GM18507 (cell line): ENCODE measurements around the gene MYRIP.
"Not testable (repeated sequence)": the region's sequence is repeated elsewhere in the genome, so short reads cannot be mapped to it uniquely, and the experiment has no call there.

Experiments
- DNase-seq: peaks from one replicate; pipeline ENCODE4 v3.0.0; 2011; ENCODE audit warnings: low read depth; ENCODE audit not compliant: insufficient read length; ENCODE audit errors: extremely low spot score
- FAIRE-seq: peaks from 2 replicates; lab custom pipeline; 2011; peaks lifted over from hg19 to GRCh38; lab: Jason Lieb, UNC

MYRIP gene

DNA sequence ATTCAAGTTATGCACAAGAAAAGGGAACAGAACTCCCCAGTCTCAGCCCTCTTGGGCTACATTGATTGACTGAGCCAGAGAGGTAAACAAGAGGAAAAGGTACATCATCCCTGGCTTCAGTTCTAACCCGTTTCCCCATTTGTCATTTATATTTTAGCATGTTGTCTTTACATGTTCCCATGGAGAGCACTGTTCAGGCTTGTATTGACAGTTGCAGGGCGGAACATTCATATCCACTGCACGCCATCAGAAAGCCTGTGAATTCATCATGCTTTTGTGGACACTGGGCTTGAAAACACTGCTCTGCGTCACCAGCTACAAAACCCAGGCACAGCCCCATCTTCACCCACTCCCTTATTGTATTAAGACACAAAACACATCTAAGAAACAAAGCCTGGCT lies 259.2 kb downstream of the MYRIP start:
- FAIRE-seq = no peak
- no peak for DNase-seq

DNA sequence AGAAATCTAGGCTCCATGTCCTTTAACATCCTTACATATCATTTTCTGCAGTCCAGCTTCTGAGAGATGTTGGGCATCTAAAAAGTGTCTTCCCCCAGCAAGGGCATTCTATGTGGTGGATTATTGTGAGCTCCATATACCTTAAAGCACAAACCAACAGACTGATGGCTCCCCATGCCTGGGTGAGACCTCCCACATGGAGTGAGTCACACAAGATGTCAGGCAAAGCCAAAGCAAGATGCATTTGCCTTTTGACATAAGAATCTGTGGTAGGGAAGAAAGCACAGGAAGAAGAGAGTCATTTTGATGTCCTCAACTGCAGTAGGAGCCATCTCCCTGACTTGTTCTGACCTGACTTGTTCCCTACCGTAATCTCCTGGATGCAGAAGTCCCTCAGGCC lies 261.4 kb downstream of the MYRIP start:
- FAIRE-seq (no peak), DNase-seq (no peak)

DNA sequence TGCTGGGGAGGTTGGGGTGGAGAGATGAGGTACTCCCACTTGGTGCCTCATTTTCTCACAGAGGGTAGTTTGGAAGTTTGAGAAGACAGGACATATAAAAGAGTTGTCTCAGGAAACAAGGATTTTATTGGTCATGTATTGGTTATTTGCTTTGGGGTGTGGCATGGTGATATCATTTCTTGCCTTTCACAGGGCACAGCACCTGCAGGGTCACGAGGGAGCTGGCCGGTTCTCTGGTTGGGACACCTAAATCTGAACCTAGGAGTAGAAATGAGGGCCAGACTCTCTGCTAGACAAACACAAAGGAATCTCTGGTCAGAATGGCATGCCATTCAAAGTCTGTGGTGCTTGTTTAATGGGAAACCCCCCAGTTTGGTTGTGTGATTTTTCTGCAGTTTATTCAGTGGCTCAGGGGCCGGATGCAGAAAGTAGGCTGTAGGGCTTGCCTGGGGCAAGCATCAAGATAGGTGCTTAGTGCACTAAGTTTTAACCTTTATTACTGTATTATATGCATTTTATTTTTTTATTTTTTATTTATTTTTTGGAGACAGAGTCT lies 262.4 kb downstream of the MYRIP start:
- FAIRE-seq = no peak

DNA sequence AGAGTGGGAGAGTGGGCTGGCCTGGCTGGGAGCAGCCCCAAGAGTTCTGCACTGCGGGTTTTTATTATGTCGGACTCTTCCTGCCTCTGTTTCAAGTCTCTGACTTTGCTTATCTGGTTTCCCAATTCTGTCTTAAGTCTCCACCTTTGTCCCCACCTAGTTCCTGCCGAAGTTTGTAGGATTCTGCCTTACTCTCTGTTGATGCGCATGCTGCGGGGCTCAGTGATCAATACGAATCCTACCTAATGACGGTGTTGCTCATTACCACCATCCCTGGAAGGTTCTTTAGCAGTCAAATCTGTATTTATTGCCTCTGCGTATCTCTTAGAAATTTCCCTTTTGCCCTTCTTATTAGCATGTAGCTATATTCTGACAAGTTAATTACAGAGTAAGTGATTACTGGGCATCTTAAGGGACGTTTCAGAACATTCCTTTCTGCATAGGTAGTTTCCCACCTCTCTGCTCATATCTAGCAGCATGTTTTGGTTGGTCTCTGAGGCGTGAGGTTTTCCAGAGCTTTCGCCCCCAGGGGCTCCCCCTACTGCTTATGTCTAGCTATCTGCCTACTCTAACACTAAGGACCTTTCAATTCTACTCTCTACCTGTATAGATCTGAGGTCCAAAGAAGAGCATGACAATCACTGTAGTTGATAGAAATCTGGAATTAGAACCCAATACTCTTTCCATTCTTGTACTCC lies 264.1 kb downstream of the MYRIP start:
- FAIRE-seq (no peak), DNase-seq (no peak)

More for the DNA sequence above, 262.4 kb downstream of the MYRIP start:
- DNase-seq = no peak

DNA sequence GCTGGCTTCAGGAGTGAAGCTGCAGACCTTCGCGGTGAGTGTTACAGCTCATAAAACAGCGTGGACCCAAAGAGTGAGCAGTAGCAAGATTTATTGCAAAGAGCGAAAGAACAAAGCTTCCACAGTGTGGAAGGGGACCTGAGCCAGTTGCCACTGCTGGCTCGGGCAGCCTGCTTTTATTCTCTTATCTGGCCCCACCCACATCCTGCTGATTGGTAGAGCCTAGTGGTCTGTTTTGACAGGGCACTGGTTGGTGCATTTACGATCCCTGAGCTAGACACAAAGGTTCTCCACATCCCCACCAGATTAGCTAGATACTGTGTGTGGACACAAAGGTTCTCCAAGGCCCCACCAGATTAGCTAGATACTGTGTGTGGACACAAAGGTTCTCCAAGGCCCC lies 267.7 kb downstream of the MYRIP start:
- FAIRE-seq, DNase-seq: not testable (repeated sequence)

DNA sequence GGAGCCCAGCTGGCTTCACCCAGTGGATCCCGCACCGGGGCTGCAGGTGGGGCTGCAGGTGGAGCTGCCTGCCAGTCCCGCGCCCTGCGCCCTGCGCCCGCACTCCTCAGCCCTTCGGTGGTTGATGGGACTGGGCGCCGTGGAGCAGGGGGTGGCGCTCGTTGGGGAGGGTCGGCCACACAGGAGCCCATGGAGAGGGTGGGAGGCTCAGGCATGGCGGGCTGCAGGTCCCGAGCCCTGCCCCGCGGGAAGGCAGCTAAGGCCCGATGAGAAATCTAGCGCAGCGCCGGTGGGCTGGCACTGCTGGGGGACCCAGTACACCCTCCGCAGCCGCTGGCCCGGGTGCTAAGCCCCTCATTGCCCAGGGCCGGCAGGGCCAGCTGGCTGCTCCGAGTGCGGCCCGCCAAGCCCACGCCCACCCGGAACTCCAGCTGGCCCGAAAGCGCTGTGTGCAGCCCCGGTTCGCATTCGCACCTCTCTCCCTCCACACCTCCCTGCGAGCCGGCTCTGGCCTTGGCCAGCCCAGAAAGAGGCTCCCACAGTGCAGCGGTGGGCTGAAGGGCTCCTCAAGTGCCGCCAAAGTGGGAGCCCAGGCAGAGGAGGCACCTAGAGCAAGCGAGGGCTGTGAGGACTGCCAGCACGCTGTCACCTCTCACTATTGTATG lies 268.6 kb downstream of the MYRIP start:
- DNase-seq, FAIRE-seq: not testable (repeated sequence)

DNA sequence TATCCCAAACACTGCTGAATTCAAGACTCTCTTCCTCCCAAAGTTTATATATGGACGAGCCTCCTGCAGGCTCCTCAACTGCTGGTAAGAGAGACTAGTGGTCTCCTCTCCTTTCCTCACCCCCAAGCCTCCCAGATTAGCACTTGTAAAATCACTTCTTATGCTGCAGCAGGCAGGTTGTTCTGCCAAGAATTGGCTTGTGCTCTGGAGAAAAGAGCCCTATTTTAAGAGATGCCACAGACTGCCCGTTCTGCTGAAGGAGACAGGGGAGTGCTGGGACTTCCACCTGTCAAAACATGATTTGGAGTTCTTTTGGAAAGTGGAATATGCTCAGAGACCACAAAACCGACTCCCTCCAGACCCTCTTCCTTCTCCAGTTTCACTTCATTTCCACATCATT lies 269.2 kb downstream of the MYRIP start:
- no peak for FAIRE-seq

DNA sequence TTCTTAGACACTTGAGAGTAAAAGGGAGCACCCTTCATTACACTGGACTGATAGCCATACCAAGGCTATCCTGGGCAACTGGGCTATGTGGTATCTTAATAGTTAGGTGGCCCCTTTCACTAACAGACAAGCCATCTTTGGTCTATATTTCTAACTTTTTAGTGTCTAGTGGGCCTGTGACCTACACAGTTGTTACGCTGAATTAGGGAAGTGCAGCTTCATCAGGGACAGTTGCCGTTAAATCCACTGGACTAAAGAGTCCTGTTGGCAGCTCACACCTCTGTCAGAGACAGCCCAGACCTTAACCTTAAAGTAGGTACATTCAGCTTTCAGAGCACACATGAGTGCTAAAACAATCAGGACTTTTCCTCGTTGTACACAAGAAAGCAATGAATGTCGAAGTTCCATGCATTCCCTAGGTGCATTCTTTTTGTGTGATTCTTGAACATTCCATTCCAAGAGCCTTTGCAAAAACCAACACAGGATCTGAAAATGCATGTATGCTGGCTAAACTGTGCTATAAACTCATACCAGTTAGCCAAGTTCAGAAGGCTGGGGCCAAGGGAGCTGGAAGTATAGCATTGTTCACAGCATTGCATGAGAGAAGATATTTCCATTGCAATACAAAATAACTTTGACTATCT lies 269.9 kb downstream of the MYRIP start:
- DNase-seq (no peak), FAIRE-seq (no peak)

More for the DNA sequence above, 269.2 kb downstream of the MYRIP start:
- DNase-seq = no peak

DNA sequence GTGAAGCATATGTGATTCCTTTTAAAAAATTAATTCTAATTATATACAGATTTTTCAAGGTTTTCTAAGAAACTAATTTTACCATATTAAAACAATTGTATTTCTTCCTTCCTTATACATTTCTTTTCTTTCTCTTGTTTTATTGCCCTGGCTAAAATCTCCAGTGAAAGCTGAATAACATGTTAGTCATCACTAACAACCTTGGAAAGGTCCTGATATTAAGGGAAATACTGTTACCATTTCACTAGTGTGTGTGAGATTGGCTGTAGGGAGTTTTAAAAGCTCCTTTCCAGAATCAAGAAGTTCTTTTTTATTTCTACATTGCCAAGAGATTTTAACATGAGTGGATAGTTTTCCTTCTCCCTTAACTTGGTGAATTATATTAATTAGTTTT lies 270.4 kb downstream of the MYRIP start:
- no peak for DNase-seq
- FAIRE-seq = no peak

DNA sequence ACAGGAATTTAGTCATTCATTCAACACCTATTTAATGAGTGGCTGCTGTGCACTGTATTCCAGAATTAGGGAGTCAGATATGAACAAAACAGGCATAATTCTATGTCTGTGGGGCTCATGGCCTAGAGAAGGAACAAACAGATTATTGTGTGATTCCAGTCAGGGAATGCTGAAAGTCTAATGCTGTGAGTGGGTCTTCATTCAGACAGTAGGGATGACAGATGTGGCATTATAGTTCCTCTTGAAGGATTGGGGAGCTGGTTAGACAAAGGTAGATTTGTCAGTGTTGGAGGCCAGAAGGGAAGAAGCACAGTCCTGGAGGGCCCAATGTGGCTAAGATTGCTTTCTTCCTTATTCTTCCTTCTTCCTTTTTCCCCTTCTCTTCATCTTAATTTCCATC lies 273.7 kb downstream of the MYRIP start:
- no peak for DNase-seq
- FAIRE-seq = no peak

DNA sequence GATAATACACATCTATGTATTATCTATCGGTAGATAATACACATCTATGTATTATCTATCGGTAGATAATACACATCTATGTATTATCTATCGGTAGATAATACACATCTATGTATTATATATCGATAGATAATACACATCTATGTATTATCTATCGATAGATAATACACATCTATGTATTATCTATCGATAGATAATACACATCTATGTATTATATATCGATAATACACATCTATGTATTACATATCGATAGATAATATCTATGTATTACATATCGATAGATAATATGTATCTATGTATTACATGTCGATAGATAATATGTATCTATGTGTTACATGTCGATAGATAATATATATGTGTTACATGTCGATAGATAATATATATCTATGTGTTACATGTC lies 275.0 kb downstream of the MYRIP start:
- not testable (repeated sequence) for DNase-seq, FAIRE-seq

DNA sequence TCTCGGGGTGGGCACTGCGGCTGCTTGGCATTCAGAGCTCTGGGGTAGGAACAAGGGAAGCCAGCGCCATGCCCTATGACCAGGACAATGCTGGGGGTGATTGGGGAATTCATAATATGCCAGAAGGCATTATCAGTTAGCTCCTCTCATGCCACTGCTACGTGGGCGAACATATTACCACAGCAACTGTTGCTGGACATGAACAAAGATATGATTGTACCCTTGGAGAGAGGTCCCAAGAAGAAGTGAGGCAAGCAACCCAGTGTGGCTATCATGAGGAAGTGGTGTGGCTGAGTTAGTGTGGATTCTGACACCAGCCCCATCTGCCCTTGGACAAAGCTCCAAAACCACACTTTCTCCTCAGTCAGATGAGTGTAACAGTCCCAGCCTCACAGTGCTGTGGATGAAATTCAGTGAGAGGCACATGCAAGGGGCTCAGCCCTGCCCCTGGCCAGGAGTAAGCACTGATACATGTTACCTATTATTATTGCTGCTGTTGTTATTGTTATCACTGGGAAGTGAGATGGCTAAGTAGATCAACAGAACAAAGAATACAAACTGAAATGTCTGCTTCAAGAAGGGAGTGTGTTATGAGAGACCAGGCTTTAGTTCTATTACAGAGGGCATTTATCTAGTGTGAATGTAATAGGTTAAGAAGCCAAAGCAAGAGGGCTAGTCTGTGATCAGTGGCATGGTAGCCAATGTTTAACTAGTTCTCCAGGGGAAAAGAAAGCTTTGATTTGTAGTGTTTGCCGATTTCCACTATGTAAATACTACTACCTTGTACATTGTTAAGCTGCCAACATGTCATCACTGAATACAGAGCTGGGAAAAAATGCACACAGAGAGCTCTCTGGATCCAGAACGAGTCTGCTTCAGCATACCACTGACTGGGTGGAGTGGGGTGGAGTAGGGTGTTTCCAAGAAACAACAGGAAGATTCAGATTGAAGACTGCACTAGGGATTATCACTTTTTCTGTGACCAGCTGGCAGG lies 277.8 kb downstream of the MYRIP start:
- DNase-seq (no peak), FAIRE-seq (no peak)

DNA sequence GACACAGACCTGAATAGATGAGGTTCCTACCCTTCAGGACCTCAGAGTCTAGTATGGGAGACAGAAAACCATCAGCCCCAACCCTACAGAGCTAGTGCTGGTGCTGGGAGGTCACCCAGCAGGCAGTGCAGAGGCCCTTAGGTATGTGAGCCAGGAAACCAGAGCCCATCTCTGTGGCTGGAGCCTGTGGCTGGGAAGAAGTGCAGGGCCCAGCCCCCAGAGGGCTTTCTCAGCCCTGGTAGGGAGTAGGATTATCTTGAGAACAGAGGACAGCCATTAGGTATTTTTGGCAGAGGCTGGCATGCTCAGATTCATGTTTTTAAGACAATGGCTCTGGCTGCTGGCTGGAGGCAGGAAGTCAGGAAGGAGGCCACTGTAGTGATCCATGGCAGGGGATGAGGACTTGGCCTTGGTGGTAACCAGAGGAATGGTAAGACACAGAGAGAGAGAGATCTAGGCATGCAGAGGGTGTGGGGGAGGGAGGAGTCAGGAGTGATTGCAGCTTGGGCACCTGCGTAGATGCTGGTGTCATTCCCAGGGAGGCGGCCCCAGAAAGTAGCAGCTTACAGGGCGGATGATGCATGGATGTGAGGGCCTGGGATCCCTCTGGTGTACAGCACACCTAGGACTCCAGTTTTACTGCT lies 279.2 kb downstream of the MYRIP start:
- no peak for FAIRE-seq

DNA sequence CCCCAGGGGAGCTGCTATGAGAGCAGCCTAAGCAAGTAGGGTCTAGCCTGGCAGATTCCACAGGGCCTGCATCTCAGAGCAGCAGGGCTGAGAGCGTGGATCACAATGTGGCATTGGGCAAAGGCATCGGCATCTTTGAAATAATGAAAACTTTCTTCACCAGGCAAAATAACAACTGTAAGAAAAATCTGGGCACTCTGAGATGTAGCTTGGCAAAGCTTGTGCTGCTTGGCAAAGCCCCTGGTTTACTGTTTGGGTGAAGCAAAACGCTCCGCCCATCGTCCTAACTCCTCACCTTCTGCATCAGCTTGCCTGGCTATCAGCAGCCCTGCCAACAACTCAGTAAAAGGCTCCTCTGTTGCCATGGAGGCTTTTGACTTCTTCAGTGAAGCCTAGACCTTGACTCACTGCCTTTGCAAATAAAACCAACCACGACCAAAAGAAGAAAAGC lies 287.3 kb downstream of the MYRIP start:
- no peak for DNase-seq

More for the DNA sequence above, 279.2 kb downstream of the MYRIP start:
- DNase-seq = no peak

DNA sequence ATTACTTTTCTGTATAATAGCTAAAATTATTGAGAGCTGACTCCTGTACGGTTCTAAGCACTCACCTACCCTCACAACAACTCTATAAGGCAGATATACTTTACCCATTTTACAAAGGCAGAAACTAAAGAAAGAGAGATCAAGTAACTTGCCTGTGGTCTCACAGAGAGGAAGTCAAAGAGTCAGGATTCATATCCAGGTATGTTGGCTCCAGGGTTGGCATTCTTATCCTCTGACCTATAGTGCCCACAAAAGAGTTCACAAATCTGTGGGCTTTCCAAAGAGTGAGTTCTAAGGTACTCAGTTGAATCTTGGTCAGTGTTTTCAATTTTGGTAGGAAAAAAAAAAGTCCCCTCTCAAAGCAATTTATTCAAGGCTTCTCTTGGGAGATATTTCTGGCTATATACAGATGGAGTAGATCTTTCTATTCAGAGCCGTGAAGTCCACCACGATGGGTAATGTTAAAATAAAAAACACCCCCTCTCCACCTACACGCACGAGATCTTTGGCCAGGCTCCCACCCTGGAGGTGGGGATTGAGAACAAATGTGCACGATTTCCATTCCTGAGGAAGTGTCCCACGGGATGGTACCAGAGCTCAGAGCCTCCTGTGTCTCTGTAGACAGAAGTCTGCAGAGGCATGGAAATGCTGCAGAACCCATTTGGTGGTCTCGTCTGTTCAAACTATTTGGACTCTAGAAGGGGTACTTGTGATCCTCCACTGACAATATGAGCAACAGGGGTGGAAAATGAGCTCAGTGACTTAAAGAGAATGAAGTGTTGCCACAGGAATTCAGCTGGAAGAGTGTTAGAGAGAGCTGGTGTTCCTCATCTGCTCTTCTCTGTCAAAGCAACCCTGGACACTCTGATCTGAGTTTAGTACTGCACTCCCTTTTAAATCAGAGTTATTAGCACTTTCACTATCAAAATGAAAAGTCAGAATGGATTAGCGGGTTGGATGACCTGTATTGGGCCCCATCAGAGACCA lies 288.0 kb downstream of the MYRIP start:
- DNase-seq (no peak), FAIRE-seq (no peak)

More for the DNA sequence above, 287.3 kb downstream of the MYRIP start:
- no peak for FAIRE-seq

DNA sequence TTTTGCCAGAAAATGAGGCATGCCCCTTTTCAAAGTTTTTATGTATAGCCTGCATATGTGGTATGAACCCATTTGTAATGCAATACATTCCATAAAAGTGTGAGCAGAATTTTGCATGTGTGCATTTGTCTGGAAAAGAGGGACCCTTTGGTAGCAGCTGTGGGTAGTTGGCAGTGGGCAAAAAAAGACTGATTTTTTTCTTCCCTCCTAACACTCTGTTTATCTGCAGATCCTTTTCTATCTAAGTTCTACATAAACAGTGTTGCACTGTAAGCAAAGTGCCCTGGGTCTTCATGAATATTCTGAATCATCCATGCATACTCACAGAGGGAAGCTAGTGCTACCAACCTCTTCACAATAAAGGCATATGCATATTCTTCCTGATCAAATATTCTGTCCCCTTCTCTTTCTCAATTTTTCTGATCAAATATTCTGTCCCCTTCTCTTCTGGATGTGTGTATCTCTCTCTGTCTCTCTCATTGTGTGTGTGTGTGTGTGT lies 288.9 kb downstream of the MYRIP start:
- FAIRE-seq (no peak), DNase-seq (no peak)

DNA sequence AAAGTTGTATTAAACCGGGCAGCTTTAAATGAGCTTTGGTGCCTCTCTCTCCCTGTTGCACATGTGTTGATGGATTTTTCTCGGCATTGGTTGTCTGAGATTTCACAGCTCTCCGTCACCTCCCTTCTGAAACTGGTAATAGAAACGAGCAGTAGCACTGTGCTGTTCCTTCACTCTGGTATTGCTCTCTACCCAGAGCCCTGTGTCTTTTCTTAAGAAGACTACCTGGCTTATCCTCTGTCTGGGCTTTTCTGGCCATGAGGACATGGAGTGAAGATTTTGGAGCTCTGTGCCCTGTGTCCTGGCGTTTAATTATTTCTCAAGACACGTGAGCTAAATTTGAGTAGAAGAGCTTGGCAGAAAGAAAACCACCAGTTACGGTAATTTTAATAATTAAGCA lies 290.5 kb downstream of the MYRIP start:
- FAIRE-seq (no peak), DNase-seq (no peak)
